Effector CD4-positive, alpha-beta T cell (primary cell): ENCODE measurements around the gene CD28.

ENCODE experiments used
- DNase-seq: peaks from one replicate; pipeline ENCODE4 v3.0.0-alpha.2; 2020

CD28 gene

GRCh38 chr2:203719456-203720410 is 13.3 kb downstream of the CD28 start:
- peak; percentile 35 for DNase-seq

- DNase-seq, result no peak
Observed at GRCh38 chr2:203720915-203721672, 14.7 kb downstream of the CD28 start.

- no peak for DNase-seq
Observed at GRCh38 chr2:203721781-203722300, 15.4 kb downstream of the CD28 start.

GRCh38 chr2:203722411-203722810 is 16.0 kb downstream of the CD28 start:
- no peak for DNase-seq

- no peak for DNase-seq
Observed at GRCh38 chr2:203728321-203728720, 21.9 kb downstream of the CD28 start.

- no peak for DNase-seq
Observed at GRCh38 chr2:203730076-203730729, 23.8 kb downstream of the CD28 start.

GRCh38 chr2:203730883-203731282 is 24.4 kb downstream of the CD28 start:
- DNase-seq, result no peak

- DNase-seq, result no peak
Observed at GRCh38 chr2:203732092-203732952, 25.9 kb downstream of the CD28 start.

- no peak for DNase-seq
Observed at GRCh38 chr2:203732953-203733510, 26.6 kb downstream of the CD28 start.

- no peak for DNase-seq
Observed at GRCh38 chr2:203733684-203734083, 27.2 kb downstream of the CD28 start.

- DNase-seq, result no peak
Observed at GRCh38 chr2:203734276-203734983, 28.0 kb downstream of the CD28 start.

- DNase-seq, result no peak
Observed at GRCh38 chr2:203737360-203737759, 30.9 kb downstream of the CD28 start.

GRCh38 chr2:203739351-203739750 is 32.9 kb downstream of the CD28 start:
- no peak for DNase-seq

- peak; percentile 42 for DNase-seq
Observed at GRCh38 chr2:203740871-203741281, 34.4 kb downstream of the CD28 start.

GRCh38 chr2:203741566-203741965 is 35.1 kb downstream of the CD28 start:
- DNase-seq, result no peak

- DNase-seq, result no peak
Observed at GRCh38 chr2:203743441-203743981, 37.1 kb downstream of the CD28 start.

- DNase-seq, result no peak
Observed at GRCh38 chr2:203744091-203744490, 37.7 kb downstream of the CD28 start.

- no peak for DNase-seq
Observed at GRCh38 chr2:203745267-203745666, 38.8 kb downstream of the CD28 start.

GRCh38 chr2:203748331-203749126 is 42.1 kb downstream of the CD28 start:
- no peak for DNase-seq
